H9 (cell line): Measurements from ENCODE around the gene NPB. TPM values are rescaled to one million over a fixed set of nuclear protein-coding genes. Genes with fewer than 3 reads are reported as not detected.

Experiments
- DNase-seq: peaks from one replicate; pipeline ENCODE4 v3.0.0-alpha.2; 2017
- H2AFZ ChIP-seq: one replicate; pipeline ENCODE4 v1.6.1; 2013; ENCODE audit warnings: mild to moderate bottlenecking, low read length, control low read depth, moderate library complexity
- H2AK5ac ChIP-seq: 2 replicates; pipeline ENCODE4 v1.6.1; 2013; ENCODE audit warnings: low read length, control low read depth, mixed read lengths; ENCODE audit not compliant: insufficient read length
- H2BK120ac ChIP-seq: one replicate; pipeline ENCODE4 v1.6.1; 2013; ENCODE audit warnings: low read depth, mild to moderate bottlenecking, low read length, control low read depth, inconsistent platforms; ENCODE audit not compliant: poor library complexity, severe bottlenecking
- H2BK12ac ChIP-seq: 2 replicates; pipeline ENCODE4 v1.6.1; 2013; ENCODE audit warnings: low read length, control low read depth, mixed read lengths, low read depth; ENCODE audit not compliant: insufficient read length
- H2BK15ac ChIP-seq: 2 replicates; pipeline ENCODE4 v1.6.1; 2013; ENCODE audit warnings: low read depth, low read length, control low read depth
- H2BK20ac ChIP-seq: one replicate; pipeline ENCODE4 v1.6.1; 2013; ENCODE audit warnings: low read depth, mild to moderate bottlenecking, low read length, control low read depth, inconsistent platforms; ENCODE audit not compliant: poor library complexity, severe bottlenecking
- H2BK5ac ChIP-seq: 2 replicates; pipeline ENCODE4 v1.6.1; 2013; ENCODE audit warnings: low read length, control low read depth, mixed read lengths; ENCODE audit not compliant: insufficient read length
- H3K14ac ChIP-seq: 2 replicates; pipeline ENCODE4 v1.6.1; 2013; ENCODE audit warnings: low read length, control low read depth; ENCODE audit not compliant: insufficient read depth
- H3K18ac ChIP-seq: 2 replicates; pipeline ENCODE4 v1.6.1; 2013; ENCODE audit warnings: low read depth, mild to moderate bottlenecking, mixed read lengths, low read length, control low read depth; ENCODE audit not compliant: insufficient read length
- H3K23ac ChIP-seq: 2 replicates; pipeline ENCODE4 v1.6.1; 2013; ENCODE audit warnings: low read length, control low read depth, mixed read lengths, low read depth; ENCODE audit not compliant: insufficient read length
- H3K23me2 ChIP-seq: 2 replicates; pipeline ENCODE4 v1.6.1; 2013; ENCODE audit warnings: low read depth, mild to moderate bottlenecking, mixed read lengths, low read length, control low read depth; ENCODE audit not compliant: insufficient read length, poor library complexity, severe bottlenecking
- H3K27ac ChIP-seq: 2 replicates; pipeline ENCODE4 v1.5.1; 2013; ENCODE audit warnings: low read length, control low read depth, mixed read lengths, low read depth; ENCODE audit not compliant: insufficient read length
- H3K27me3 ChIP-seq: 2 replicates; pipeline ENCODE4 v1.6.1; 2013; ENCODE audit warnings: low read length, control low read depth, inconsistent platforms; ENCODE audit not compliant: insufficient read depth
- H3K4ac ChIP-seq: 2 replicates; pipeline ENCODE4 v1.6.1; 2013; ENCODE audit warnings: low read depth, mild to moderate bottlenecking, control low read depth, inconsistent platforms, low read length, moderate library complexity
- H3K4me1 ChIP-seq: 2 replicates; pipeline ENCODE4 v1.6.1; 2013; ENCODE audit warnings: low read length, control low read depth, inconsistent platforms; ENCODE audit not compliant: insufficient read depth
- H3K4me2 ChIP-seq: 2 replicates; pipeline ENCODE4 v1.6.1; 2013; ENCODE audit warnings: low read length, control low read depth, mixed read lengths; ENCODE audit not compliant: insufficient read length, insufficient read depth
- H3K56ac ChIP-seq: 2 replicates; pipeline ENCODE4 v1.6.1; 2013; ENCODE audit warnings: low read depth, mild to moderate bottlenecking, mixed read lengths, low read length, control low read depth; ENCODE audit not compliant: insufficient read length
- H3K79me1 ChIP-seq: 2 replicates; pipeline ENCODE4 v1.6.1; 2013; ENCODE audit warnings: low read depth, mild to moderate bottlenecking, moderate library complexity, low read length, control low read depth, inconsistent platforms; ENCODE audit not compliant: insufficient read depth, poor library complexity, severe bottlenecking
- H3K79me2 ChIP-seq: 2 replicates; pipeline ENCODE4 v1.6.1; 2013; ENCODE audit warnings: low read length, control low read depth, inconsistent platforms; ENCODE audit not compliant: insufficient read depth
- H3K9ac ChIP-seq: 2 replicates; pipeline ENCODE4 v1.6.1; 2013; ENCODE audit warnings: low read length, control low read depth, mixed read lengths; ENCODE audit not compliant: insufficient read length; ENCODE audit errors: extremely low read depth
- H3K9me3 ChIP-seq: one replicate; pipeline ENCODE4 v1.6.1; 2013; ENCODE audit warnings: low read depth, low read length, inconsistent platforms; ENCODE audit not compliant: control insufficient read depth
- H3T11ph ChIP-seq: one replicate; pipeline ENCODE4 v1.6.1; 2013; ENCODE audit warnings: mild to moderate bottlenecking, low read length, control low read depth, inconsistent platforms
- H4K20me1 ChIP-seq: one replicate; pipeline ENCODE4 v1.6.1; 2013; ENCODE audit not compliant: control insufficient read depth, insufficient read length, insufficient read depth
- H4K5ac ChIP-seq: 2 replicates; pipeline ENCODE4 v1.6.1; 2013; ENCODE audit warnings: low read depth, mild to moderate bottlenecking, mixed read lengths, low read length, control low read depth; ENCODE audit not compliant: insufficient read length
- H4K8ac ChIP-seq: replicated peaks from 2 replicates; pipeline ENCODE4 v1.6.1; 2013; ENCODE audit warnings: low read length, control low read depth, mixed read lengths, low read depth; ENCODE audit not compliant: insufficient read length
- H4K91ac ChIP-seq: 2 replicates; pipeline ENCODE4 v1.6.1; 2013; ENCODE audit warnings: low read depth, mild to moderate bottlenecking, moderate library complexity, mixed read lengths, low read length, control low read depth; ENCODE audit not compliant: insufficient read length
- H3K27ac Mint-ChIP-seq, 3 experiments: 2 replicates in 2 of 3; 3 replicates in 1 of 3; pipeline ENCODE4 v1.8.0; 2020 to 2021; ENCODE audit warnings: mixed read lengths in 3 of 3, mild to moderate bottlenecking in 1 of 3, moderate library complexity in 1 of 3
- H3K27me3 Mint-ChIP-seq: 2 replicates; pipeline ENCODE4 v1.8.0; 2021; ENCODE audit warnings: low read depth, mild to moderate bottlenecking, moderate library complexity, mixed read lengths
- H3K36me3 Mint-ChIP-seq, 3 experiments: 2 replicates in 2 of 3; 3 replicates in 1 of 3; pipeline ENCODE4 v1.8.0; 2020 to 2021; ENCODE audit warnings: low read depth in 3 of 3, mixed read lengths in 3 of 3; ENCODE audit not compliant: insufficient read depth in 1 of 3
- H3K4me1 Mint-ChIP-seq, 2 experiments: 2 replicates each; pipeline ENCODE4 v1.8.0; 2020; ENCODE audit warnings: mixed read lengths in 2 of 2
- H3K4me3 Mint-ChIP-seq, 2 experiments: 2 replicates in 1 of 2; 3 replicates in 1 of 2; pipeline ENCODE4 v1.8.0; 2020 to 2021; ENCODE audit warnings: mild to moderate bottlenecking in 2 of 2, mixed read lengths in 2 of 2, moderate library complexity in 1 of 2
- H3K9me3 Mint-ChIP-seq, 2 experiments: 2 replicates in 1 of 2; 3 replicates in 1 of 2; pipeline ENCODE4 v1.8.0; 2020; ENCODE audit warnings: mild to moderate bottlenecking in 2 of 2, mixed read lengths in 2 of 2, moderate library complexity in 1 of 2
- WGBS: extraction: QIAGEN DNeasy Blood & Tissue Kit; methylation state at CpG from one replicate; pipeline ENCODE4 v1.1.7; 2013; ENCODE audit warnings: missing lambda C conversion rate, low lambda C conversion rate, mixed read lengths; ENCODE audit not compliant: insufficient read length; ENCODE audit errors: extremely low coverage; 5-methylcytosine and 5-hydroxymethylcytosine counted together
- total RNA-seq: library from RNA; stranded (reverse); gene quantifications from 2 replicates; pipeline ENCODE4 v1.2.1, GENCODE V29; 2021
- TF ChIP-seq, protein P1 (sequence below): fragments of 200-600 bp; sonication (generic); conservative IDR thresholded peaks from 3 replicates; pipeline ENCODE4 v1.8.0; 2021; ENCODE audit warnings: antibody characterized with exemption, mild to moderate bottlenecking

The NPB gene
- total RNA-seq, 1 experiment from 2014 or later = 2.1 TPM

DNA sequence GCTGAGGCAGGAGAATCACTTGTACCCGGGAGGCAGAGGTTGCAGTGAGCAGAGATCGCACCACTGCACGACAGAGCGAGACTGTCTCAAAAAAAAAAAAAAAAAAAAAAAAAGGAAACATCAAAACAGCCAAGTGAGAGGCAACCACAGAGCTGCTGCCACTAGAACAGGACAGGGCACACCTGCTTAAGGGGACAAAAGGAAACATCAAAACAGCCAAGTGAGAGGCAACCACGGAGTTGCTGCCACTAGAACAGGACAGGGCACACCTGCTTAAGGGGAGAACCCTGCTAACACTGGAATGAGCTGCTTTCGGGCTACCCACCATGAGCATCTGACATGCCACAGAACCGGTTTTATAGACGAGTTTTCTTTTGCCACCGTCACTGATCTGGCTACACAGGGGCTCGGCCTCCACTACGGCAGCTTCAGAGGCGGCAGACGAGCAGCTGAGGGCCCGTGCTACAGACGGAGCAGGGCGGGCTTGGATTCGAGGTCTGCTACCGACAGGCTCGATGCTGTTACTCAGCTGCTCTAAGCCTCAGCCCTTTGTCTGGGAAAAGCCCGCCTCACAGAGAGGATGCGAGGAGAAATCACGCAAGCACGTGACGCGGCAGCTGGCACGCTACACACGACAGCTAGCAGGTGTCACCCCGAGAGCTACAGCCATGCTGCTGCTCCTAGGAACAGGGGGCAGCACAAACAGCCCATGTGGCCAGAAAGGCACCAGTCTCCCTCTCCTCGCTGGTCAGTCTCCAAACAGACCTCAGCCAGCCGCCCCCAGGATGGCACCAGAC, 43.7 kb upstream of the NPB start:
- H3K27me3 ChIP-seq = no peaks in the 10 kb centered on the region
- no peak overlapping the region for H2BK15ac ChIP-seq
- H4K5ac ChIP-seq = no peak overlapping the region
- no peak for DNase-seq
- H3K27me3 Mint-ChIP-seq = peaks cover 2% of the 10 kb centered on the region
- no peak overlapping the region for H4K91ac ChIP-seq
- H3K79me1 ChIP-seq = peaks cover 14% of the 10 kb centered on the region
- peaks cover 10% of the 10 kb centered on the region for H3K23me2 ChIP-seq
- H3T11ph ChIP-seq = no peak overlapping the region
- H4K20me1 ChIP-seq = peaks cover 2% of the 10 kb centered on the region
- WGBS = no CpG with 5 or more reads among the region's 30 CpGs
- H3K9ac ChIP-seq = peak overlapping the region; percentile 13
- H2BK120ac ChIP-seq = no peak overlapping the region
- peak overlapping the region; percentile 78 for H3K4me2 ChIP-seq
- no peak overlapping the region for H3K27ac ChIP-seq
- peaks cover 0 to 3% of the 10 kb centered on the region in 2 experiments; a peak in 1 of 5 replicates for H3K9me3 Mint-ChIP-seq
- H3K4me1 ChIP-seq = peaks cover 3% of the 10 kb centered on the region; the same call in 1 of the 2 replicates
- H2BK12ac ChIP-seq = no peak overlapping the region
- H3K9me3 ChIP-seq = no peaks in the 10 kb centered on the region
- peak overlapping the region; percentile 82 to 88; a peak in 4 of 5 replicates for H3K4me3 Mint-ChIP-seq
- H3K4me1 Mint-ChIP-seq = peaks cover 9 to 20% of the 10 kb centered on the region in 2 experiments
- H3K4ac ChIP-seq = no peak overlapping the region
- no peak overlapping the region for H3K56ac ChIP-seq
- H2AK5ac ChIP-seq = no peak overlapping the region
- no peak overlapping the region for H4K8ac ChIP-seq
- no peak overlapping the region for H3K14ac ChIP-seq
- peaks cover 20 to 62% (median 55%) of the 10 kb centered on the region in 3 experiments; a peak in 6 of 7 replicates for H3K36me3 Mint-ChIP-seq
- TF ChIP-seq, protein P1, sequence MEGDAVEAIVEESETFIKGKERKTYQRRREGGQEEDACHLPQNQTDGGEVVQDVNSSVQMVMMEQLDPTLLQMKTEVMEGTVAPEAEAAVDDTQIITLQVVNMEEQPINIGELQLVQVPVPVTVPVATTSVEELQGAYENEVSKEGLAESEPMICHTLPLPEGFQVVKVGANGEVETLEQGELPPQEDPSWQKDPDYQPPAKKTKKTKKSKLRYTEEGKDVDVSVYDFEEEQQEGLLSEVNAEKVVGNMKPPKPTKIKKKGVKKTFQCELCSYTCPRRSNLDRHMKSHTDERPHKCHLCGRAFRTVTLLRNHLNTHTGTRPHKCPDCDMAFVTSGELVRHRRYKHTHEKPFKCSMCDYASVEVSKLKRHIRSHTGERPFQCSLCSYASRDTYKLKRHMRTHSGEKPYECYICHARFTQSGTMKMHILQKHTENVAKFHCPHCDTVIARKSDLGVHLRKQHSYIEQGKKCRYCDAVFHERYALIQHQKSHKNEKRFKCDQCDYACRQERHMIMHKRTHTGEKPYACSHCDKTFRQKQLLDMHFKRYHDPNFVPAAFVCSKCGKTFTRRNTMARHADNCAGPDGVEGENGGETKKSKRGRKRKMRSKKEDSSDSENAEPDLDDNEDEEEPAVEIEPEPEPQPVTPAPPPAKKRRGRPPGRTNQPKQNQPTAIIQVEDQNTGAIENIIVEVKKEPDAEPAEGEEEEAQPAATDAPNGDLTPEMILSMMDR = no peak
- no peak overlapping the region for H2BK5ac ChIP-seq
- peaks cover 20% of the 10 kb centered on the region; the same call in 1 of the 2 replicates for H3K79me2 ChIP-seq
- H3K23ac ChIP-seq = no peak overlapping the region
- no peak overlapping the region for H2AFZ ChIP-seq
- H2BK20ac ChIP-seq = no peak overlapping the region
- H3K27ac Mint-ChIP-seq = no peak overlapping the region; a peak in 1 of 7 replicates
- no peak overlapping the region for H3K18ac ChIP-seq
